HL-60 (cell line): ENCODE measurements around the gene YARS1.

Experiments
- POLR2AphosphoS5 ChIP-seq: IDR thresholded peaks from 2 replicates; pipeline ENCODE4 v1.6.1; 2012; ENCODE audit warnings: low read depth
- SPI1 ChIP-seq: IDR thresholded peaks from 2 replicates; pipeline ENCODE4 v1.6.1; 2012; ENCODE audit warnings: low read depth, mild to moderate bottlenecking, borderline replicate concordance
- TF ChIP-seq, protein P1 (sequence below): IDR thresholded peaks from one replicate; pipeline ENCODE4 v1.5.1; 2011; ENCODE audit warnings: low read length, control low read depth, inconsistent platforms; ENCODE audit not compliant: insufficient read depth
- TF ChIP-seq, protein P2 (sequence below): IDR thresholded peaks from 2 replicates; pipeline ENCODE4 v1.6.1; 2012; ENCODE audit warnings: low read depth; ENCODE audit not compliant: insufficient replicate concordance

DNA sequence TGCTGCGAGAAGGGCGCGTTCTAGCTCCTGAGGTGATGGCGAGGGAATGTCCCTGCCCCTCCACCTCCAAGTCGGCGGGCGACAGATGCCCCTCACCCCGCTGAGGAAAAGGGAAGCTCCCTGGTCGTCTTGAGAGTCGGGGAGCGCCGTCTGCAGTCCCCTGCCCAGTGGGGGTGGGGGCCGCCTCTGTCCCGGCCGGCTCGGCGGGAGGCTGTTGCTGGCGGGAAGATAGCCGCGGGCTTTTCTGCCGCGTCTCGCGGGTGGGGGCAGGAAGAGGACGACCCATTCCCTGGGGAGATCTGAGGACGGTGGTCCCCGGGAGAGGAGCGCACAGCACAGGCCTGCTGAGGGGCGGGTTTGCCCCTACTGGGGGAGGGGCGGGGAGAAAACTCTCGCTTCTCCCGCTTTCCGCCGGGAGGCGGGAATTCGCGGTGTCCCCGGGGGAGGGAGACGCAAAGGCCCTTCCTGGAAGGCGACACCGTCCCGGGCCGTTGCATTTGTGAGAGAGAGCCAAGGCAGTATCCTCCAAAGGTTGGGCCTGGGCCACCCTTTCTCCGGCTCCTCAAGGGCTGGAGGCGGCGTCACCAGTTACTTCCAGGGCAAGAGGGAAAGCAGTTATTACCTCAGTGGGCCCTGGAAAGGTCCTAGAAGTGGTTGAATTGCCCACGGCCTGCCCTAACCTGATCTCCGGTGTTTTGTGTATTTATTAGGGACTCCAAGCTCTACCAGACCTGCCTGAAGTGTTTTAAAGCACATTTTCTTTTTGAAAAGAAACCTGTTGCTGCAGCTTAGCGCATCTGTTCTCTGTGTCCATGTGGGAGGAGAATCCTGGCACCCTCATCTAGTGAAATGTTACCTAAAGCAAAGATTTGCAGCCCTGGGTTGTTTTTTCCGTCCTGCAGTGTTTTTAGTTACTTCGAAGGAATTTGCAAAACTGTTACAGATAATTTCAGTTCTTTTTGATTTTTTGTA lies 943 bp upstream of the YARS1 start:
- peak; percentile 0 for TF ChIP-seq POLR2AphosphoS5
- TF ChIP-seq, protein P1, sequence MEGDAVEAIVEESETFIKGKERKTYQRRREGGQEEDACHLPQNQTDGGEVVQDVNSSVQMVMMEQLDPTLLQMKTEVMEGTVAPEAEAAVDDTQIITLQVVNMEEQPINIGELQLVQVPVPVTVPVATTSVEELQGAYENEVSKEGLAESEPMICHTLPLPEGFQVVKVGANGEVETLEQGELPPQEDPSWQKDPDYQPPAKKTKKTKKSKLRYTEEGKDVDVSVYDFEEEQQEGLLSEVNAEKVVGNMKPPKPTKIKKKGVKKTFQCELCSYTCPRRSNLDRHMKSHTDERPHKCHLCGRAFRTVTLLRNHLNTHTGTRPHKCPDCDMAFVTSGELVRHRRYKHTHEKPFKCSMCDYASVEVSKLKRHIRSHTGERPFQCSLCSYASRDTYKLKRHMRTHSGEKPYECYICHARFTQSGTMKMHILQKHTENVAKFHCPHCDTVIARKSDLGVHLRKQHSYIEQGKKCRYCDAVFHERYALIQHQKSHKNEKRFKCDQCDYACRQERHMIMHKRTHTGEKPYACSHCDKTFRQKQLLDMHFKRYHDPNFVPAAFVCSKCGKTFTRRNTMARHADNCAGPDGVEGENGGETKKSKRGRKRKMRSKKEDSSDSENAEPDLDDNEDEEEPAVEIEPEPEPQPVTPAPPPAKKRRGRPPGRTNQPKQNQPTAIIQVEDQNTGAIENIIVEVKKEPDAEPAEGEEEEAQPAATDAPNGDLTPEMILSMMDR, result no peak
- TF ChIP-seq, protein P2, sequence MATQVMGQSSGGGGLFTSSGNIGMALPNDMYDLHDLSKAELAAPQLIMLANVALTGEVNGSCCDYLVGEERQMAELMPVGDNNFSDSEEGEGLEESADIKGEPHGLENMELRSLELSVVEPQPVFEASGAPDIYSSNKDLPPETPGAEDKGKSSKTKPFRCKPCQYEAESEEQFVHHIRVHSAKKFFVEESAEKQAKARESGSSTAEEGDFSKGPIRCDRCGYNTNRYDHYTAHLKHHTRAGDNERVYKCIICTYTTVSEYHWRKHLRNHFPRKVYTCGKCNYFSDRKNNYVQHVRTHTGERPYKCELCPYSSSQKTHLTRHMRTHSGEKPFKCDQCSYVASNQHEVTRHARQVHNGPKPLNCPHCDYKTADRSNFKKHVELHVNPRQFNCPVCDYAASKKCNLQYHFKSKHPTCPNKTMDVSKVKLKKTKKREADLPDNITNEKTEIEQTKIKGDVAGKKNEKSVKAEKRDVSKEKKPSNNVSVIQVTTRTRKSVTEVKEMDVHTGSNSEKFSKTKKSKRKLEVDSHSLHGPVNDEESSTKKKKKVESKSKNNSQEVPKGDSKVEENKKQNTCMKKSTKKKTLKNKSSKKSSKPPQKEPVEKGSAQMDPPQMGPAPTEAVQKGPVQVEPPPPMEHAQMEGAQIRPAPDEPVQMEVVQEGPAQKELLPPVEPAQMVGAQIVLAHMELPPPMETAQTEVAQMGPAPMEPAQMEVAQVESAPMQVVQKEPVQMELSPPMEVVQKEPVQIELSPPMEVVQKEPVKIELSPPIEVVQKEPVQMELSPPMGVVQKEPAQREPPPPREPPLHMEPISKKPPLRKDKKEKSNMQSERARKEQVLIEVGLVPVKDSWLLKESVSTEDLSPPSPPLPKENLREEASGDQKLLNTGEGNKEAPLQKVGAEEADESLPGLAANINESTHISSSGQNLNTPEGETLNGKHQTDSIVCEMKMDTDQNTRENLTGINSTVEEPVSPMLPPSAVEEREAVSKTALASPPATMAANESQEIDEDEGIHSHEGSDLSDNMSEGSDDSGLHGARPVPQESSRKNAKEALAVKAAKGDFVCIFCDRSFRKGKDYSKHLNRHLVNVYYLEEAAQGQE, result no peak
- no peak for TF ChIP-seq SPI1
